HG03039 (cell line): ENCODE results near the gene LARGE1.

Experiments used
- ATAC-seq: cut with Tn5 transposase; IDR thresholded peaks from one replicate; pipeline ENCODE4 v1.9.1; 2021; ENCODE audit warnings: mild to moderate bottlenecking, moderate library complexity; ENCODE audit not compliant: unreplicated experiment

The LARGE1 gene

GRCh38 chr22:33512908-33513307 is 407.4 kb downstream of the LARGE1 start:
- no peak for ATAC-seq

- ATAC-seq: no peak
Observed at GRCh38 chr22:33510429-33510904, 409.8 kb downstream of the LARGE1 start.

GRCh38 chr22:33504941-33505625 is 415.2 kb downstream of the LARGE1 start:
- no peak for ATAC-seq

- no peak for ATAC-seq
Observed at GRCh38 chr22:33496112-33496511, 424.2 kb downstream of the LARGE1 start.

GRCh38 chr22:33493476-33494205 is 426.6 kb downstream of the LARGE1 start:
- ATAC-seq: no peak

GRCh38 chr22:33492210-33492651 is 428.0 kb downstream of the LARGE1 start:
- no peak for ATAC-seq

- ATAC-seq: no peak
Observed at GRCh38 chr22:33487041-33487716, 433.1 kb downstream of the LARGE1 start.

- ATAC-seq: no peak
Observed at GRCh38 chr22:33481550-33481949, 438.7 kb downstream of the LARGE1 start.

GRCh38 chr22:33477120-33478111 is 442.9 kb downstream of the LARGE1 start:
- ATAC-seq: no peak

- ATAC-seq: no peak
Observed at GRCh38 chr22:33476716-33477115, 443.6 kb downstream of the LARGE1 start.

GRCh38 chr22:33476206-33476605 is 444.1 kb downstream of the LARGE1 start:
- no peak for ATAC-seq

GRCh38 chr22:33474587-33474986 is 445.7 kb downstream of the LARGE1 start:
- ATAC-seq: no peak

- ATAC-seq: no peak
Observed at GRCh38 chr22:33472462-33473344, 447.6 kb downstream of the LARGE1 start.

GRCh38 chr22:33470456-33470855 is 449.8 kb downstream of the LARGE1 start:
- ATAC-seq: no peak

GRCh38 chr22:33467620-33468095 is 452.6 kb downstream of the LARGE1 start:
- ATAC-seq: no peak

GRCh38 chr22:33467080-33467479 is 453.2 kb downstream of the LARGE1 start:
- ATAC-seq: no peak

GRCh38 chr22:33465554-33465953 is 454.7 kb downstream of the LARGE1 start:
- no peak for ATAC-seq

- ATAC-seq: no peak
Observed at GRCh38 chr22:33464698-33465097, 455.6 kb downstream of the LARGE1 start.

- no peak for ATAC-seq
Observed at GRCh38 chr22:33461698-33462434, 458.4 kb downstream of the LARGE1 start.
